GM12878 (cell line): Measurements from ENCODE around the gene SLC10A4. TPM values are rescaled to one million over a fixed set of nuclear protein-coding genes. Genes with fewer than 3 reads are reported as not detected.

Source experiments
- ATAC-seq: fragments of 200-7000 bp; cut with Tn5 transposase; 3 replicates; pipeline ENCODE4 v1.9.1; 2020; ENCODE audit warnings: mild to moderate bottlenecking, moderate library complexity
- BruUV-seq: library from RNA; stranded (reverse); fragments of 400-500 nt; replicated peaks from 2 replicates; lab custom pipeline; 2021; lab: Mats Ljungman, UMichigan
- CTCF ChIA-PET: fragments of 300-600 bp; sonication (Branson Sonifier 250); formaldehyde crosslinking; extraction: SDS; loops from one replicate; lab custom pipeline; 2021; ENCODE audit warnings: inconsistent platforms; lab: Yijun Ruan, JAX
- POLR2A ChIA-PET: fragments of 350-600 bp; formaldehyde crosslinking; extraction: SDS; loops from one replicate; lab custom pipeline; 2021; ENCODE audit warnings: inconsistent platforms; lab: Charles Lee
- RAD21 ChIA-PET: fragments of 300-600 bp; sonication (Branson Sonifier 250); formaldehyde crosslinking; loops from one replicate; lab custom pipeline; 2023; ENCODE audit warnings: antibody characterized with exemption; ENCODE audit not compliant: unreplicated experiment; lab: Charles Lee
- SMC1A ChIA-PET: fragments of 300-600 bp; sonication (Branson Sonifier 250); formaldehyde crosslinking; loops from one replicate; lab custom pipeline; 2023; ENCODE audit not compliant: unreplicated experiment, uncharacterized antibody; lab: Charles Lee
- DNase-seq: peaks from one replicate; pipeline ENCODE4 v3.0.0-alpha.2; 2011; ENCODE audit warnings: low read depth, low spot score
- FAIRE-seq: peaks from 3 replicates; lab custom pipeline; 2011; peaks lifted over from hg19 to GRCh38; lab: Jason Lieb, UNC
- H2AFZ ChIP-seq: 2 replicates; pipeline ENCODE4 v1.6.0; 2011; ENCODE audit warnings: low read depth, low read length, control low read depth; ENCODE audit not compliant: control insufficient read depth
- H3K27ac ChIP-seq: 2 replicates; pipeline ENCODE4 v1.5.1; 2011; ENCODE audit warnings: control low read depth; ENCODE audit not compliant: control insufficient read depth, insufficient read depth
- H3K27me3 ChIP-seq, 2 experiments: replicated peaks in 1 of 2; 2 replicates each; pipeline versions ENCODE4 v1.6.0 to v1.6.1; 2011; ENCODE audit warnings: low read length in 1 of 2; ENCODE audit not compliant: control insufficient read depth in 2 of 2, insufficient read depth in 2 of 2
- H3K36me3 ChIP-seq, 2 experiments: 2 replicates each; pipeline ENCODE4 v1.5.1; 2011; ENCODE audit warnings: low read length in 1 of 2; ENCODE audit not compliant: control insufficient read depth in 2 of 2, insufficient read depth in 2 of 2
- H3K4me1 ChIP-seq: 2 replicates; pipeline ENCODE4 v1.6.1; 2011; ENCODE audit warnings: mild to moderate bottlenecking, low read length, moderate library complexity, mixed read lengths; ENCODE audit not compliant: control insufficient read depth, insufficient read depth
- H3K4me2 ChIP-seq: 2 replicates; pipeline ENCODE4 v1.6.0; 2011; ENCODE audit warnings: control low read depth; ENCODE audit not compliant: control insufficient read depth, insufficient read depth
- H3K4me3 ChIP-seq: fragments of 200-600 bp; sonication (generic); 2 replicates; pipeline ENCODE4 v1.5.1; 2016
- H3K79me2 ChIP-seq: 2 replicates; pipeline ENCODE4 v1.6.0; 2011; ENCODE audit warnings: low read length; ENCODE audit not compliant: control insufficient read depth, insufficient read depth
- H3K9ac ChIP-seq: 2 replicates; pipeline ENCODE4 v1.8.0; 2011; ENCODE audit warnings: low read length, control low read depth, mixed read lengths; ENCODE audit not compliant: control insufficient read depth, insufficient read depth
- H3K9me3 ChIP-seq: replicated peaks from 3 replicates; pipeline ENCODE4 v1.5.1; 2011; ENCODE audit warnings: mild to moderate bottlenecking, low read length; ENCODE audit not compliant: control insufficient read depth, insufficient read depth
- H4K20me1 ChIP-seq: 2 replicates; pipeline ENCODE4 v1.6.0; 2011; ENCODE audit not compliant: control insufficient read depth, insufficient read depth
- HDAC2 ChIP-seq: fragments of 200-600 bp; sonication (generic); IDR thresholded peaks from 2 replicates; pipeline ENCODE4 v1.6.1; 2017
- IRF4 ChIP-seq: IDR thresholded peaks from 2 replicates; pipeline ENCODE4 v1.6.1; 2011; ENCODE audit warnings: low read depth, low read length
- NBN ChIP-seq: fragments of 450-650 bp; IDR thresholded peaks from 2 replicates; pipeline ENCODE4 v1.6.1; 2016
- WGBS: methylation state at CpG from one replicate; pipeline ENCODE4 v1.1.6; 2016; ENCODE audit warnings: low lambda C conversion rate; ENCODE audit not compliant: insufficient replicate concordance, insufficient coverage; ENCODE audit errors: missing lambda C conversion rate; 5-methylcytosine and 5-hydroxymethylcytosine counted together
- in situ Hi-C: fragments of 300-500 bp; cut with MboI; formaldehyde crosslinking; loops from 9 replicates; pipeline ENCODE4 v1.14.3; 2018; ENCODE audit warnings: mixed read lengths
- intact Hi-C: fragments of 100-400 bp; cut with micrococcal nuclease; formaldehyde crosslinking; loops from one replicate; pipeline ENCODE4 v1.14.2; 2022; ENCODE audit not compliant: unreplicated experiment
- polyA plus RNA-seq, 11 experiments: library from polyadenylated mRNA; depleted of rRNA in 4 of 11; unstranded in 6 of 11; stranded (reverse) in 5 of 11; fragments of >200 nt; fragmentation: Nextera tagmentation in 4 of 11; fragmentation: Illumina TruSeq in 1 of 11; extraction: Ambion mirVana in 4 of 11; extraction: Trizol in 1 of 11; gene quantifications; 1 replicate in 1 of 11; 2 replicates in 10 of 11; pipeline versions ENCODE4 v1.2.1 to v1.2.3, GENCODE V29; 2011 to 2016; ENCODE audit warnings: inconsistent platforms in 2 of 11, missing spikeins in 2 of 11, low read depth in 1 of 11
- total RNA-seq, 4 experiments: library from RNA; depleted of rRNA in 3 of 4; stranded (reverse); fragments of >200 nt in 3 of 4; fragmentation: Illumina TruSeq in 1 of 4; extraction: Trizol in 1 of 4; gene quantifications; 2 replicates each; pipeline versions ENCODE4 v1.2.1 to v1.2.3, GENCODE V29; 2013 to 2021
- TF ChIP-seq, protein P1 (sequence below): IDR thresholded peaks from 2 replicates; pipeline ENCODE4 v1.6.1; 2012; ENCODE audit warnings: low read depth, low read length, improper control_type of control experiment
- TF ChIP-seq, protein P2 (sequence below): IDR thresholded peaks from 2 replicates; pipeline ENCODE4 v1.6.1; 2012; ENCODE audit warnings: low read depth, low read length, improper control_type of control experiment

Gene SLC10A4
- total and polyA plus RNA-seq, 10 of the 15 experiments (the other 5 are each of a cell fraction or from before 2014, with no cell fraction given): 0.12 TPM; not detected in 9

DNA sequence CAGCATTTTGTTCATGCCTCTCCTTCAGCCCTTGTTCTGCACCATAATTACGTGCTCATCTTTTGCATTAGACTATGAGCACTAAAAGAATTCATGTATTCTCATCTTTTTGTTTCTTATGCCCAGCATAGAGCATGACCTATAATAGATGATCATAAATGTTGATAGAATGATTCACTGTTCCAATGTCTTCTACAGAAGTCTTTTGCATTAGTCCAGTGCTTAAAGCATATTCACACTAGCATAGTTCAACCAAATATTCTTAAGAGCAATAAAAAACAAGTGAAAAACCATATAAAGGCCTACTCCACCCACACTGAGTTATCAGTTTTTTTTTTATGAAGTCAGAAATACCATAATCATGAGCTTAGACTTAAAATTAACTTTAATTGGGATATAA lies 36.5 kb upstream of the SLC10A4 start (continued):
- TF ChIP-seq, protein P1, sequence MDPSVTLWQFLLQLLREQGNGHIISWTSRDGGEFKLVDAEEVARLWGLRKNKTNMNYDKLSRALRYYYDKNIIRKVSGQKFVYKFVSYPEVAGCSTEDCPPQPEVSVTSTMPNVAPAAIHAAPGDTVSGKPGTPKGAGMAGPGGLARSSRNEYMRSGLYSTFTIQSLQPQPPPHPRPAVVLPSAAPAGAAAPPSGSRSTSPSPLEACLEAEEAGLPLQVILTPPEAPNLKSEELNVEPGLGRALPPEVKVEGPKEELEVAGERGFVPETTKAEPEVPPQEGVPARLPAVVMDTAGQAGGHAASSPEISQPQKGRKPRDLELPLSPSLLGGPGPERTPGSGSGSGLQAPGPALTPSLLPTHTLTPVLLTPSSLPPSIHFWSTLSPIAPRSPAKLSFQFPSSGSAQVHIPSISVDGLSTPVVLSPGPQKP: no peak
- TF ChIP-seq NBN: no peak
- TF ChIP-seq, protein P2, sequence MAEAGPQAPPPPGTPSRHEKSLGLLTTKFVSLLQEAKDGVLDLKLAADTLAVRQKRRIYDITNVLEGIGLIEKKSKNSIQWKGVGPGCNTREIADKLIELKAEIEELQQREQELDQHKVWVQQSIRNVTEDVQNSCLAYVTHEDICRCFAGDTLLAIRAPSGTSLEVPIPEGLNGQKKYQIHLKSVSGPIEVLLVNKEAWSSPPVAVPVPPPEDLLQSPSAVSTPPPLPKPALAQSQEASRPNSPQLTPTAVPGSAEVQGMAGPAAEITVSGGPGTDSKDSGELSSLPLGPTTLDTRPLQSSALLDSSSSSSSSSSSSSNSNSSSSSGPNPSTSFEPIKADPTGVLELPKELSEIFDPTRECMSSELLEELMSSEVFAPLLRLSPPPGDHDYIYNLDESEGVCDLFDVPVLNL: no peak
- TF ChIP-seq, all 136 proteins: peak for 0

DNA sequence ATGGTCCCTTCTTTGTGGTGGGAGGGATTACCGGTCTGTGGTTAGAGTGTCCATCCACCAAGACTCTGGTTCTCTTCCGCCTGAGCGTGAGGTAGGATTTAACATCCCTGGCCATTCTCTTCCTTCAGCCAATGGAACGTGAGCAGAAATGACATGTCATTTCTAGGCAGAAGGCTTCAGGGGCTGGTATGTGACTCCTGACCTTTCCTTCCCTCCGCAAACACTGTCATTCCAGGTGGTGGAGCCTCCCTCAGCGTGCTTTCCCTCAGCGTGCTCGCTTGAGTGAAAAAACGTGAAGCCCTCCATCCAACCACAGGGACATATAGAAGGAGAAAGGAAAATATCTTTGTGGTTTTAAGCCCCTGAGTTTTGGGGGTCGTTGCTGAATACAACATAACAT lies 34.0 kb upstream of the SLC10A4 start:
- Histone ChIP-seq H3K36me3 (no peaks in the 10 kb centered on the region), H3K79me2 (no peaks in the 10 kb centered on the region), H3K9ac (no peak overlapping the region), H3K27ac (no peak overlapping the region), H3K9me3 (no peaks in the 10 kb centered on the region), H3K4me2 (no peak overlapping the region), H3K4me3 (no peak overlapping the region), H4K20me1 (no peaks in the 10 kb centered on the region), H2AFZ (no peak overlapping the region), H3K27me3 (no peaks in the 10 kb centered on the region), H3K4me1 (no peaks in the 10 kb centered on the region)
- no peak for ATAC-seq
- in situ Hi-C loops: no loop called here
- POLR2A ChIA-PET: no interaction called here
- RAD21 ChIA-PET: no interaction called here
- intact Hi-C loops: loop anchor here (5.0 kb wide), 2 partner anchors 48 to 98 kb away; no protein-coding TSS in a partner anchor
- SMC1A ChIA-PET: no interaction called here
- BruUV-seq: no TSS peak
- 65% methylated on average over 10 of the region's 10 CpGs for WGBS
- CTCF ChIA-PET: no interaction called here
- DNase-seq: no peak
- FAIRE-seq: no peak
- TF ChIP-seq IRF4 (no peak), HDAC2 (no peak)
